Measurements from ENCODE around the gene C11orf86. TPM values are rescaled to one million over a fixed set of nuclear protein-coding genes. Genes with fewer than 3 reads are reported as not detected.

Gene C11orf86
- total and polyA plus RNA-seq, 2 of the 8 experiments (the other 6 are each of a cell fraction or from before 2014, with no cell fraction given) = 0.91 to 0.97 TPM

DNA sequence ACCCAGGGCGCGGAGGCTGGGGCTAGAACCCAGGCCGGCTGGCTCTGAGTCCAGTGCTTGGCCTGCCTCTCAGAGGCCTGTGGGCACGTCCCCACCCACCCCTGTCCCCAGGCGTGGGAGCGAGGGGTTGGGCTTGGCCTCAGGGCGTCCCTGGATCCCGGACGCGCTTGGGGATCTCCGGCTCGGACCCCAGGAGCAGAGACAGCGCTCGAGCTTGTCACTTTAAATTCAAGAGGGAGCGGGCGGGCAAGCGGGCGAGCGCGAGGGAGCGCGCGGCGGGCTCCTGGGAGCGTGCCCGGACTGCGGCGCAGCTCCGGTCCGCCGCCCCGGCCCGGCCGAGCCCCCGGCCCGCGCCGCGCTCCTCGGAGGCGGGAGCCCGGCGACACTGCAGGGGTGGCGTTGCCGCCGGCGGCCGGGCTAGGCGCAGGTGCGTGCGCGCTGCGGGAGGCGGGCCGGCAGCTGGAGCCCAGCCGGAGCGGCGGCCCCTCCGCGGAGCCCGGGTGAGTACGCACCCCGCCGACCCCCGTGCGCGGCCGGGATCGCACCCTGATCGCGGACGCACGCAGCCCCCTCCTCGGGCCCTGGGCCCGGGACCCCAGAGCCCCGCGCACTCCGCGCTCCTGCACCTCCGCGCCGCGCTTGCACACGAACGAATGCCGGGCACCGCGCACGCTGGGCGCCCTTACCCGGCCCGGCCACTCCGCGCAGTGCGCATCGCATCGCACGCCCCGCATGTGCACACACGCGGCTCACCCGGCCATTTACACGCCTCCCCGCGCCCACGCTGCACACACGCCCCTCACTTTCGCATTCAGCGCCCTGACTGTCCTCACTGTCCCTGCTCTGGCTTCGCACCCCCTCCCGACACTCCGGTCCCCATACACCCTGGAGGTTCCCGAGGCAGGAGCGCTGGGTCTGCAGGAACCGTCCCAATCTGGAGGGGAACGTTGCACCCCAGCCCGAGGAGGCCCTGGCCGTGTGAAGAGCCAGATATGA is 48.2 kb downstream of the C11orf86 start, which contains the start of gene SYT12 (continued):
- TF ChIP-seq GABPA (IDR thresholded peaks at IDR 0.05; ENCODE audit: borderline replicate concordance, insufficient read depth, low read length) (0 out of 2 replicates have a peak, but pooled peaks have one; percentile 42), SP4 (IDR thresholded peaks at IDR 0.05; ENCODE audit: low read length) (no peak), TAF1 (IDR thresholded peaks at IDR 0.05; ENCODE audit: low read depth, low read length) (0 out of 2 replicates have a peak, but pooled peaks have one; percentile 12)
- TF ChIP-seq, protein P1, sequence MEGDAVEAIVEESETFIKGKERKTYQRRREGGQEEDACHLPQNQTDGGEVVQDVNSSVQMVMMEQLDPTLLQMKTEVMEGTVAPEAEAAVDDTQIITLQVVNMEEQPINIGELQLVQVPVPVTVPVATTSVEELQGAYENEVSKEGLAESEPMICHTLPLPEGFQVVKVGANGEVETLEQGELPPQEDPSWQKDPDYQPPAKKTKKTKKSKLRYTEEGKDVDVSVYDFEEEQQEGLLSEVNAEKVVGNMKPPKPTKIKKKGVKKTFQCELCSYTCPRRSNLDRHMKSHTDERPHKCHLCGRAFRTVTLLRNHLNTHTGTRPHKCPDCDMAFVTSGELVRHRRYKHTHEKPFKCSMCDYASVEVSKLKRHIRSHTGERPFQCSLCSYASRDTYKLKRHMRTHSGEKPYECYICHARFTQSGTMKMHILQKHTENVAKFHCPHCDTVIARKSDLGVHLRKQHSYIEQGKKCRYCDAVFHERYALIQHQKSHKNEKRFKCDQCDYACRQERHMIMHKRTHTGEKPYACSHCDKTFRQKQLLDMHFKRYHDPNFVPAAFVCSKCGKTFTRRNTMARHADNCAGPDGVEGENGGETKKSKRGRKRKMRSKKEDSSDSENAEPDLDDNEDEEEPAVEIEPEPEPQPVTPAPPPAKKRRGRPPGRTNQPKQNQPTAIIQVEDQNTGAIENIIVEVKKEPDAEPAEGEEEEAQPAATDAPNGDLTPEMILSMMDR (IDR thresholded peaks at IDR 0.05; ENCODE audit: control extremely low read depth in 1 of 3, insufficient read depth in 1 of 3, low read depth in 1 of 3, low read length in 3 of 3) = no peak
- TF ChIP-seq, protein P2, sequence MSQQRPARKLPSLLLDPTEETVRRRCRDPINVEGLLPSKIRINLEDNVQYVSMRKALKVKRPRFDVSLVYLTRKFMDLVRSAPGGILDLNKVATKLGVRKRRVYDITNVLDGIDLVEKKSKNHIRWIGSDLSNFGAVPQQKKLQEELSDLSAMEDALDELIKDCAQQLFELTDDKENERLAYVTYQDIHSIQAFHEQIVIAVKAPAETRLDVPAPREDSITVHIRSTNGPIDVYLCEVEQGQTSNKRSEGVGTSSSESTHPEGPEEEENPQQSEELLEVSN (IDR thresholded peaks at IDR 0.05) = peak; percentile 22; the same call in 1 of the 2 replicates
